ENCODE results near the gene AHCYL2.

DNA sequence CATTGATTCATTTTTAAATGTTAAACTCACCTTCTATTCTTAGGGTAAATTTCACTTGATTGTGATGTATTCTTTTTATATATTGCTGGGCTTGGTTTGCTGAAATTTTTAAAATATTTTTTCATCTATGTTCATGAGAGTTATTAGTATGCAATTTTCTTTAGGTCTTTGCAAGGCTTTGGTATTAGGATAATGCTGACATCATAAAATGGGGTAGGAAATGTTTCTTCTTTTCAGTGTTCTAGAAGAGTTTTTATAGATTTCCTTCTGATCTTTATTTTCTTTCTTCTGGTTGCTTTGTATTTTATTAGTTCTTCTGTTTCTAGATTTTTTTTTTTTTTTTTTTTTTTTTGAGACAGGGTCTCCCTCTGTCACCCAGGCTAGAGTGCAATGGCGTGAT, 56.3 kb downstream of the AHCYL2 start:
- TF ChIP-seq, protein P1, sequence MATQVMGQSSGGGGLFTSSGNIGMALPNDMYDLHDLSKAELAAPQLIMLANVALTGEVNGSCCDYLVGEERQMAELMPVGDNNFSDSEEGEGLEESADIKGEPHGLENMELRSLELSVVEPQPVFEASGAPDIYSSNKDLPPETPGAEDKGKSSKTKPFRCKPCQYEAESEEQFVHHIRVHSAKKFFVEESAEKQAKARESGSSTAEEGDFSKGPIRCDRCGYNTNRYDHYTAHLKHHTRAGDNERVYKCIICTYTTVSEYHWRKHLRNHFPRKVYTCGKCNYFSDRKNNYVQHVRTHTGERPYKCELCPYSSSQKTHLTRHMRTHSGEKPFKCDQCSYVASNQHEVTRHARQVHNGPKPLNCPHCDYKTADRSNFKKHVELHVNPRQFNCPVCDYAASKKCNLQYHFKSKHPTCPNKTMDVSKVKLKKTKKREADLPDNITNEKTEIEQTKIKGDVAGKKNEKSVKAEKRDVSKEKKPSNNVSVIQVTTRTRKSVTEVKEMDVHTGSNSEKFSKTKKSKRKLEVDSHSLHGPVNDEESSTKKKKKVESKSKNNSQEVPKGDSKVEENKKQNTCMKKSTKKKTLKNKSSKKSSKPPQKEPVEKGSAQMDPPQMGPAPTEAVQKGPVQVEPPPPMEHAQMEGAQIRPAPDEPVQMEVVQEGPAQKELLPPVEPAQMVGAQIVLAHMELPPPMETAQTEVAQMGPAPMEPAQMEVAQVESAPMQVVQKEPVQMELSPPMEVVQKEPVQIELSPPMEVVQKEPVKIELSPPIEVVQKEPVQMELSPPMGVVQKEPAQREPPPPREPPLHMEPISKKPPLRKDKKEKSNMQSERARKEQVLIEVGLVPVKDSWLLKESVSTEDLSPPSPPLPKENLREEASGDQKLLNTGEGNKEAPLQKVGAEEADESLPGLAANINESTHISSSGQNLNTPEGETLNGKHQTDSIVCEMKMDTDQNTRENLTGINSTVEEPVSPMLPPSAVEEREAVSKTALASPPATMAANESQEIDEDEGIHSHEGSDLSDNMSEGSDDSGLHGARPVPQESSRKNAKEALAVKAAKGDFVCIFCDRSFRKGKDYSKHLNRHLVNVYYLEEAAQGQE (IDR thresholded peaks at IDR 0.05; ENCODE audit: unreplicated experiment) = no peak
- TF ChIP-seq, protein P2, sequence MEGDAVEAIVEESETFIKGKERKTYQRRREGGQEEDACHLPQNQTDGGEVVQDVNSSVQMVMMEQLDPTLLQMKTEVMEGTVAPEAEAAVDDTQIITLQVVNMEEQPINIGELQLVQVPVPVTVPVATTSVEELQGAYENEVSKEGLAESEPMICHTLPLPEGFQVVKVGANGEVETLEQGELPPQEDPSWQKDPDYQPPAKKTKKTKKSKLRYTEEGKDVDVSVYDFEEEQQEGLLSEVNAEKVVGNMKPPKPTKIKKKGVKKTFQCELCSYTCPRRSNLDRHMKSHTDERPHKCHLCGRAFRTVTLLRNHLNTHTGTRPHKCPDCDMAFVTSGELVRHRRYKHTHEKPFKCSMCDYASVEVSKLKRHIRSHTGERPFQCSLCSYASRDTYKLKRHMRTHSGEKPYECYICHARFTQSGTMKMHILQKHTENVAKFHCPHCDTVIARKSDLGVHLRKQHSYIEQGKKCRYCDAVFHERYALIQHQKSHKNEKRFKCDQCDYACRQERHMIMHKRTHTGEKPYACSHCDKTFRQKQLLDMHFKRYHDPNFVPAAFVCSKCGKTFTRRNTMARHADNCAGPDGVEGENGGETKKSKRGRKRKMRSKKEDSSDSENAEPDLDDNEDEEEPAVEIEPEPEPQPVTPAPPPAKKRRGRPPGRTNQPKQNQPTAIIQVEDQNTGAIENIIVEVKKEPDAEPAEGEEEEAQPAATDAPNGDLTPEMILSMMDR (conservative IDR thresholded peaks at IDR 0.05; ENCODE audit: low read depth in 2 of 2) = no peak

Measured in GM23338 (cell line).